ENCODE measurements around the gene VAMP5.

The VAMP5 gene

GRCh38 chr2:85589181-85589580 is 5.0 kb downstream of the VAMP5 start:
- H3K14ac ChIP-seq (ENCODE audit: low read length in 2 of 2) = no peak overlapping the region
- WGBS = 95% methylated on average over 4 of the region's 4 CpGs
- no peak overlapping the region for H4K91ac ChIP-seq (ENCODE audit: low read length)

GRCh38 chr2:85589982-85590791 is 6.0 kb downstream of the VAMP5 start:
- Histone ChIP-seq H3K14ac (ENCODE audit: low read length in 2 of 2) (no peak overlapping the region), H4K91ac (ENCODE audit: low read length) (peak overlapping the region; percentile 68), H2BK120ac (ENCODE audit: low read depth, low read length) (no peak overlapping the region), H3K27me3 (ENCODE audit: control insufficient read depth in 1 of 2, insufficient read depth in 1 of 2, low read length in 2 of 2) (no peaks in the 10 kb centered on the region), H3K36me3 (ENCODE audit: control insufficient read depth in 1 of 2, insufficient read depth in 2 of 2, low read depth in 1 of 2, low read length in 2 of 2) (peaks cover 7 to 9% of the 10 kb centered on the region in 2 experiments), H3K23ac (ENCODE audit: low read length in 2 of 2) (no peak overlapping the region), H3K9me3 (ENCODE audit: control insufficient read depth, low read length) (no peaks in the 10 kb centered on the region), H3K9ac (ENCODE audit: low read length) (peak overlapping the region; percentile 67), H3K27ac (ENCODE audit: low read length, poor library complexity, severe bottlenecking) (peak overlapping the region; percentile 62), H2BK15ac (ENCODE audit: low read depth, poor library complexity, severe bottlenecking) (no peak overlapping the region), H4K8ac (ENCODE audit: low read length) (peak overlapping the region; percentile 82), H2BK5ac (ENCODE audit: low read depth, low read length, poor library complexity, severe bottlenecking) (no peak overlapping the region), H3K18ac (ENCODE audit: low read depth in 1 of 2, low read length in 2 of 2) (peak overlapping the region; percentile 58 to 80), H3K4me2 (ENCODE audit: low read length, poor library complexity, severe bottlenecking) (no peak overlapping the region), H2AFZ (ENCODE audit: low read depth, low read length) (peak overlapping the region; percentile 10), H3K4me1 (ENCODE audit: control insufficient read depth, insufficient read depth, low read depth, low read length) (peaks cover 31% of the 10 kb centered on the region), H2AK5ac (ENCODE audit: low read length, severe bottlenecking) (no peak overlapping the region), H3K4ac (ENCODE audit: low read depth in 1 of 2, low read length in 2 of 2) (peak overlapping the region; percentile 20 to 54), H2BK12ac (ENCODE audit: low read length in 2 of 2) (peak overlapping the region; percentile 44 to 45), H3K4me3 (ENCODE audit: insufficient read depth in 1 of 2, low read depth in 1 of 2, low read length in 2 of 2) (peak overlapping the region in 1 of 2 experiments; percentile 47), H3K79me1 (replicated peaks; ENCODE audit: low read length, poor library complexity, severe bottlenecking) (peaks cover 9% of the 10 kb centered on the region)
- peak; percentile 86 for DNase-seq
- WGBS = 52% methylated on average over 7 of the region's 7 CpGs

More at GRCh38 chr2:85589181-85589580, 5.0 kb downstream of the VAMP5 start:
- no peaks in the 10 kb centered on the region for H3K27me3 ChIP-seq (ENCODE audit: control insufficient read depth in 1 of 2, insufficient read depth in 1 of 2, low read length in 2 of 2)
- H2BK120ac ChIP-seq (ENCODE audit: low read depth, low read length) = no peak overlapping the region
- H3K9ac ChIP-seq (ENCODE audit: low read length) = no peak overlapping the region
- H3K4me1 ChIP-seq (ENCODE audit: control insufficient read depth, insufficient read depth, low read depth, low read length) = peaks cover 35% of the 10 kb centered on the region
- H2AK5ac ChIP-seq (ENCODE audit: low read length, severe bottlenecking) = peak overlapping the region; percentile 56
- no peak overlapping the region for H2BK15ac ChIP-seq (ENCODE audit: low read depth, poor library complexity, severe bottlenecking)
- H3K4ac ChIP-seq (ENCODE audit: low read depth in 1 of 2, low read length in 2 of 2) = no peak overlapping the region
- peak overlapping the region; percentile 15 for H3K27ac ChIP-seq (ENCODE audit: low read length, poor library complexity, severe bottlenecking)
- peaks cover 7 to 13% of the 10 kb centered on the region in 2 experiments for H3K36me3 ChIP-seq (ENCODE audit: control insufficient read depth in 1 of 2, insufficient read depth in 2 of 2, low read depth in 1 of 2, low read length in 2 of 2)
- DNase-seq = no peak
- no peak overlapping the region for H3K4me2 ChIP-seq (ENCODE audit: low read length, poor library complexity, severe bottlenecking)
- H3K23ac ChIP-seq (ENCODE audit: low read length in 2 of 2) = no peak overlapping the region
- H3K4me3 ChIP-seq (ENCODE audit: insufficient read depth in 1 of 2, low read depth in 1 of 2, low read length in 2 of 2) = no peak overlapping the region
- H2BK5ac ChIP-seq (ENCODE audit: low read depth, low read length, poor library complexity, severe bottlenecking) = no peak overlapping the region
- peak overlapping the region in 1 of 2 experiments; percentile 56 for H2BK12ac ChIP-seq (ENCODE audit: low read length in 2 of 2)
- H3K18ac ChIP-seq (ENCODE audit: low read depth in 1 of 2, low read length in 2 of 2) = no peak overlapping the region
- no peaks in the 10 kb centered on the region for H3K9me3 ChIP-seq (ENCODE audit: control insufficient read depth, low read length)
- H3K79me1 ChIP-seq (replicated peaks; ENCODE audit: low read length, poor library complexity, severe bottlenecking) = peaks cover 5% of the 10 kb centered on the region
- H4K8ac ChIP-seq (ENCODE audit: low read length) = no peak overlapping the region
- no peak overlapping the region for H2AFZ ChIP-seq (ENCODE audit: low read depth, low read length)

- Histone ChIP-seq H3K27me3 (ENCODE audit: control insufficient read depth in 1 of 2, insufficient read depth in 1 of 2, low read length in 2 of 2) (no peaks in the 10 kb centered on the region), H3K4me3 (ENCODE audit: insufficient read depth in 1 of 2, low read depth in 1 of 2, low read length in 2 of 2) (peak overlapping the region in 1 of 2 experiments; percentile 47), H3K9ac (ENCODE audit: low read length) (peak overlapping the region; percentile 67), H3K4me2 (ENCODE audit: low read length, poor library complexity, severe bottlenecking) (no peak overlapping the region), H3K23ac (ENCODE audit: low read length in 2 of 2) (no peak overlapping the region), H3K4ac (ENCODE audit: low read depth in 1 of 2, low read length in 2 of 2) (peak overlapping the region in 1 of 2 experiments; percentile 52), H3K9me3 (ENCODE audit: control insufficient read depth, low read length) (no peaks in the 10 kb centered on the region), H3K14ac (ENCODE audit: low read length in 2 of 2) (no peak overlapping the region), H2BK12ac (ENCODE audit: low read length in 2 of 2) (peak overlapping the region; percentile 70 to 72), H2AFZ (ENCODE audit: low read depth, low read length) (no peak overlapping the region), H3K18ac (ENCODE audit: low read depth in 1 of 2, low read length in 2 of 2) (peak overlapping the region; percentile 57 to 72), H3K79me1 (replicated peaks; ENCODE audit: low read length, poor library complexity, severe bottlenecking) (peaks cover 9% of the 10 kb centered on the region), H2BK5ac (ENCODE audit: low read depth, low read length, poor library complexity, severe bottlenecking) (no peak overlapping the region), H3K4me1 (ENCODE audit: control insufficient read depth, insufficient read depth, low read depth, low read length) (peaks cover 27% of the 10 kb centered on the region), H2BK15ac (ENCODE audit: low read depth, poor library complexity, severe bottlenecking) (no peak overlapping the region), H2BK120ac (ENCODE audit: low read depth, low read length) (no peak overlapping the region), H2AK5ac (ENCODE audit: low read length, severe bottlenecking) (peak overlapping the region; percentile 43), H4K91ac (ENCODE audit: low read length) (peak overlapping the region; percentile 40), H3K27ac (ENCODE audit: low read length, poor library complexity, severe bottlenecking) (peak overlapping the region; percentile 62), H4K8ac (ENCODE audit: low read length) (peak overlapping the region; percentile 68), H3K36me3 (ENCODE audit: control insufficient read depth in 1 of 2, insufficient read depth in 2 of 2, low read depth in 1 of 2, low read length in 2 of 2) (peaks cover 7 to 9% of the 10 kb centered on the region in 2 experiments)
- DNase-seq = no peak
- WGBS = 93% methylated on average over 2 of the region's 2 CpGs
Observed at GRCh38 chr2:85590950-85591349, 6.7 kb downstream of the VAMP5 start.

GRCh38 chr2:85591563-85591962 is 7.3 kb downstream of the VAMP5 start:
- Histone ChIP-seq H4K8ac (ENCODE audit: low read length) (no peak overlapping the region), H3K18ac (ENCODE audit: low read depth in 1 of 2, low read length in 2 of 2) (no peak overlapping the region), H3K79me1 (replicated peaks; ENCODE audit: low read length, poor library complexity, severe bottlenecking) (peaks cover 10% of the 10 kb centered on the region), H2AFZ (ENCODE audit: low read depth, low read length) (no peak overlapping the region), H3K9ac (ENCODE audit: low read length) (no peak overlapping the region), H3K14ac (ENCODE audit: low read length in 2 of 2) (no peak overlapping the region), H2BK15ac (ENCODE audit: low read depth, poor library complexity, severe bottlenecking) (peak overlapping the region; percentile 61), H3K4ac (ENCODE audit: low read depth in 1 of 2, low read length in 2 of 2) (no peak overlapping the region), H3K4me2 (ENCODE audit: low read length, poor library complexity, severe bottlenecking) (no peak overlapping the region), H2AK5ac (ENCODE audit: low read length, severe bottlenecking) (peak overlapping the region; percentile 21), H2BK120ac (ENCODE audit: low read depth, low read length) (no peak overlapping the region), H3K23ac (ENCODE audit: low read length in 2 of 2) (no peak overlapping the region), H3K4me3 (ENCODE audit: insufficient read depth in 1 of 2, low read depth in 1 of 2, low read length in 2 of 2) (no peak overlapping the region), H3K27me3 (ENCODE audit: control insufficient read depth in 1 of 2, insufficient read depth in 1 of 2, low read length in 2 of 2) (no peaks in the 10 kb centered on the region), H2BK5ac (ENCODE audit: low read depth, low read length, poor library complexity, severe bottlenecking) (no peak overlapping the region), H4K91ac (ENCODE audit: low read length) (peak overlapping the region; percentile 40), H2BK12ac (ENCODE audit: low read length in 2 of 2) (peak overlapping the region in 1 of 2 experiments; percentile 72), H3K9me3 (ENCODE audit: control insufficient read depth, low read length) (no peaks in the 10 kb centered on the region), H3K27ac (ENCODE audit: low read length, poor library complexity, severe bottlenecking) (no peak overlapping the region), H3K4me1 (ENCODE audit: control insufficient read depth, insufficient read depth, low read depth, low read length) (peaks cover 29% of the 10 kb centered on the region), H3K36me3 (ENCODE audit: control insufficient read depth in 1 of 2, insufficient read depth in 2 of 2, low read depth in 1 of 2, low read length in 2 of 2) (peaks cover 9 to 10% of the 10 kb centered on the region in 2 experiments)
- WGBS = 95% methylated on average over 12 of the region's 12 CpGs
- DNase-seq = no peak
